Activated T-helper 1 cell treated with Interleukin-2 at 50 U/mL for 16 hours (primary cell): ENCODE measurements around the gene VDR.

Experiments
- DNase-seq: peaks from one replicate; pipeline ENCODE4 v3.0.0-alpha.2; 2020; ENCODE audit warnings: low read depth

Gene VDR

DNA sequence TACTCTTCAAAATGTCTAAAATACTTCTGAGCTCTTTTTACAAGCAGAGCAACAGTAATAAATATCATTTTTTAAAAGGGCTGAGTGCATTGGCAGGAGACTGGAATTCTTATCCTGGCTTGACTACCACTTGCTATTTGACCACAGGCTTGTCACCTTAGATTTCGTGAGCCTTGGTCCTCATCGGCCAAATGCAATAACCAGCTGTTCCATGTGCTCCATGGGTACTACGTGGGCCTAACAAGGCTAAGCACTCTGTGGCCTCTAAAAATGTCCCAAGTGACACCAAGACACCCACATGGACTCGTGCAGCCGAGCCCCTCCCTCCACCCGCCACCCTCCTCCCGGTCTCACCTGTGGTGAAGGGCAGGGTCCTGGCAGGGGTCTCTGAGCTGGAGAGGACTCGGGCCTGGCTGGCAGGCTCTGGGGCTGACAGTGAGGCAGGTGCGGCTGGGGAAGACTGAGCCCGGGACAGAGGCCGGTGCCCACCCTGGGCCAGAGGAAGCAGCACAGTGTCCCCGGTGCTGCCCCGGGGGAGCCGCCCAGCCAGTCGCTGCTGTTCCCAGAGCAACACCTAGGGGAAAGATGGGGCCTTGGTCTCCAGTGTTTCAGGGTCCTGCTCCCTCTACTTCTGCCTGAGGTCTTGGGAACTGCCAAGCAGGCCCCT lies 111.6 kb downstream of the VDR start:
- no peak for DNase-seq

DNA sequence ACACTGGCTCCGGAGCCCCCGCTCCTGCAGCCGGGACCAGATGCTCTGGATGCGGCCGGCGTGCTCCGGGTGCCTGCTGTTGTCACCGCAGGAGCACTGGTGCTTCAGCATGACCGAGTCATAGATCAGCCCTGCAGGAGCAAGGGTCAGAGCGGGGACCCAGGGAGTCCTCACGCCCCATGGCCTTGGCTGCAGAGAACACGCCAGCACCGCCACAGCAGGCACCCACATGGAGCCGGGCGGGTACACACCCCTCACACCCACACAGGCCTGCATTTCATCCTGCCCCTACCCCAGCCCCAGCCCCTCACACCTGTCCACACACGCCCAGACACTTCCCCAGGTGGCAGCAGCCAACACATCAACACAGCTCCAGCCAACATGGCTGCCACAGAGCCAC lies 112.9 kb downstream of the VDR start:
- no peak for DNase-seq
